Stimulated activated CD4-positive, alpha-beta T cell treated with anti-CD3 and anti-CD28 coated beads, Interleukin-1b, Interleukin-23, amount 100 ng/mL, for 4 hours (primary cell): ENCODE data around the gene EXOC4.
A peak's percentile ranks its signal among the peaks of the same experiment; 100 is the strongest.

ENCODE experiments used
- DNase-seq, 2 donors: peaks; one replicate each; pipeline ENCODE4 v3.0.0-alpha.2; 2020; ENCODE audit warnings: low read depth in 2 of 2

EXOC4 gene

GRCh38 chr7:133428326-133428725 is 175.4 kb downstream of the EXOC4 start:
- no peak for DNase-seq

- DNase-seq, result no peak
Measured at GRCh38 chr7:133428876-133429275, 176.0 kb downstream of the EXOC4 start.

- no peak for DNase-seq
Measured at GRCh38 chr7:133429371-133429770, 176.5 kb downstream of the EXOC4 start.

- no peak for DNase-seq
Measured at GRCh38 chr7:133431134-133431724, 178.4 kb downstream of the EXOC4 start.

- DNase-seq, result no peak
Measured at GRCh38 chr7:133433165-133433812, 180.4 kb downstream of the EXOC4 start.

- no peak for DNase-seq
Measured at GRCh38 chr7:133434246-133434865, 181.5 kb downstream of the EXOC4 start.

GRCh38 chr7:133436014-133436428 is 183.1 kb downstream of the EXOC4 start:
- DNase-seq, result no peak

- no peak for DNase-seq
Measured at GRCh38 chr7:133437544-133437943, 184.7 kb downstream of the EXOC4 start.

- no peak for DNase-seq
Measured at GRCh38 chr7:133442818-133443217, 189.9 kb downstream of the EXOC4 start.

- no peak for DNase-seq
Measured at GRCh38 chr7:133445617-133446016, 192.7 kb downstream of the EXOC4 start.

- no peak for DNase-seq
Measured at GRCh38 chr7:133448012-133448411, 195.1 kb downstream of the EXOC4 start.

- no peak for DNase-seq
Measured at GRCh38 chr7:133452577-133452976, 199.7 kb downstream of the EXOC4 start.

GRCh38 chr7:133458688-133459087 is 205.8 kb downstream of the EXOC4 start:
- DNase-seq, result no peak

GRCh38 chr7:133461421-133461820 is 208.5 kb downstream of the EXOC4 start:
- DNase-seq, result no peak

GRCh38 chr7:133475655-133476054 is 222.8 kb downstream of the EXOC4 start:
- no peak for DNase-seq

GRCh38 chr7:133477791-133478190 is 224.9 kb downstream of the EXOC4 start:
- DNase-seq, result no peak

GRCh38 chr7:133478591-133479135 is 225.8 kb downstream of the EXOC4 start:
- no peak for DNase-seq

GRCh38 chr7:133479456-133480065 is 226.7 kb downstream of the EXOC4 start:
- no peak for DNase-seq

- no peak for DNase-seq
Measured at GRCh38 chr7:133480868-133481267, 228.0 kb downstream of the EXOC4 start.

- no peak for DNase-seq
Measured at GRCh38 chr7:133481676-133482075, 228.8 kb downstream of the EXOC4 start.

GRCh38 chr7:133482599-133482998 is 229.7 kb downstream of the EXOC4 start:
- no peak for DNase-seq

GRCh38 chr7:133484086-133484485 is 231.2 kb downstream of the EXOC4 start:
- DNase-seq, result peak; percentile 1 to 2

- DNase-seq, result no peak
Measured at GRCh38 chr7:133489906-133490305, 237.0 kb downstream of the EXOC4 start.
